ENCODE results near the gene THAP12. TPM values are rescaled to one million over a fixed set of nuclear protein-coding genes. Genes with fewer than 3 reads are reported as not detected.

The THAP12 gene
- total and polyA plus RNA-seq, 10 of the 15 experiments (the other 5 are each of a cell fraction or from before 2014, with no cell fraction given), result 12.6 to 45.6 (median 22.3) TPM

- TF ChIP-seq SIN3A (IDR thresholded peaks at IDR 0.05; ENCODE audit: low read depth, low read length), result no peak
- no peak for TF ChIP-seq PML (IDR thresholded peaks at IDR 0.05; ENCODE audit: low read length)
- peak; percentile 72; the same call in 1 of the 2 replicates for TF ChIP-seq DPF2 (IDR thresholded peaks at IDR 0.05)
- no peak for TF ChIP-seq KLF5 (IDR thresholded peaks at IDR 0.05; ENCODE audit: partially characterized antibody)
- no peak for TF ChIP-seq RBBP5 (conservative IDR thresholded peaks at IDR 0.05)
- no peak for TF ChIP-seq ZNF207 (IDR thresholded peaks at IDR 0.05; ENCODE audit: borderline replicate concordance)
- TF ChIP-seq, protein P1, sequence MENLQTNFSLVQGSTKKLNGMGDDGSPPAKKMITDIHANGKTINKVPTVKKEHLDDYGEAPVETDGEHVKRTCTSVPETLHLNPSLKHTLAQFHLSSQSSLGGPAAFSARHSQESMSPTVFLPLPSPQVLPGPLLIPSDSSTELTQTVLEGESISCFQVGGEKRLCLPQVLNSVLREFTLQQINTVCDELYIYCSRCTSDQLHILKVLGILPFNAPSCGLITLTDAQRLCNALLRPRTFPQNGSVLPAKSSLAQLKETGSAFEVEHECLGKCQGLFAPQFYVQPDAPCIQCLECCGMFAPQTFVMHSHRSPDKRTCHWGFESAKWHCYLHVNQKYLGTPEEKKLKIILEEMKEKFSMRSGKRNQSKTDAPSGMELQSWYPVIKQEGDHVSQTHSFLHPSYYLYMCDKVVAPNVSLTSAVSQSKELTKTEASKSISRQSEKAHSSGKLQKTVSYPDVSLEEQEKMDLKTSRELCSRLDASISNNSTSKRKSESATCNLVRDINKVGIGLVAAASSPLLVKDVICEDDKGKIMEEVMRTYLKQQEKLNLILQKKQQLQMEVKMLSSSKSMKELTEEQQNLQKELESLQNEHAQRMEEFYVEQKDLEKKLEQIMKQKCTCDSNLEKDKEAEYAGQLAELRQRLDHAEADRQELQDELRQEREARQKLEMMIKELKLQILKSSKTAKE (IDR thresholded peaks at IDR 0.05; ENCODE audit: low read depth, poor library complexity, severe bottlenecking), result peak; percentile 76
- TF ChIP-seq PKNOX1 (IDR thresholded peaks at IDR 0.05), result no peak
- TF ChIP-seq BHLHE40 (IDR thresholded peaks at IDR 0.05; ENCODE audit: borderline replicate concordance in 1 of 2, low read depth in 2 of 2, low read length in 1 of 2), result no peak; a peak in 1 of 4 replicates
- no peak for TF ChIP-seq HDGF (IDR thresholded peaks at IDR 0.05)
- TF ChIP-seq ATF7 (IDR thresholded peaks at IDR 0.05; ENCODE audit: low read depth), result no peak
- TF ChIP-seq SREBF1 (IDR thresholded peaks at IDR 0.05; ENCODE audit: low read length), result no peak
- TF ChIP-seq LARP7 (IDR thresholded peaks at IDR 0.05), result no peak
- no peak for TF ChIP-seq POLR2AphosphoS5 (IDR thresholded peaks at IDR 0.05; ENCODE audit: low read length)
- no peak for TF ChIP-seq HCFC1 (IDR thresholded peaks at IDR 0.05; ENCODE audit: low read length)
- TF ChIP-seq, protein P2, sequence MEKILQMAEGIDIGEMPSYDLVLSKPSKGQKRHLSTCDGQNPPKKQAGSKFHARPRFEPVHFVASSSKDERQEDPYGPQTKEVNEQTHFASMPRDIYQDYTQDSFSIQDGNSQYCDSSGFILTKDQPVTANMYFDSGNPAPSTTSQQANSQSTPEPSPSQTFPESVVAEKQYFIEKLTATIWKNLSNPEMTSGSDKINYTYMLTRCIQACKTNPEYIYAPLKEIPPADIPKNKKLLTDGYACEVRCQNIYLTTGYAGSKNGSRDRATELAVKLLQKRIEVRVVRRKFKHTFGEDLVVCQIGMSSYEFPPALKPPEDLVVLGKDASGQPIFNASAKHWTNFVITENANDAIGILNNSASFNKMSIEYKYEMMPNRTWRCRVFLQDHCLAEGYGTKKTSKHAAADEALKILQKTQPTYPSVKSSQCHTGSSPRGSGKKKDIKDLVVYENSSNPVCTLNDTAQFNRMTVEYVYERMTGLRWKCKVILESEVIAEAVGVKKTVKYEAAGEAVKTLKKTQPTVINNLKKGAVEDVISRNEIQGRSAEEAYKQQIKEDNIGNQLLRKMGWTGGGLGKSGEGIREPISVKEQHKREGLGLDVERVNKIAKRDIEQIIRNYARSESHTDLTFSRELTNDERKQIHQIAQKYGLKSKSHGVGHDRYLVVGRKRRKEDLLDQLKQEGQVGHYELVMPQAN (conservative IDR thresholded peaks at IDR 0.05), result no peak
- peak; percentile 65; the same call in 1 of the 2 replicates for TF ChIP-seq GABPA (IDR thresholded peaks at IDR 0.05; ENCODE audit: low read depth)
- TF ChIP-seq IRF4 (IDR thresholded peaks at IDR 0.05; ENCODE audit: low read depth, low read length), result peak; percentile 95
- TF ChIP-seq, protein P3, sequence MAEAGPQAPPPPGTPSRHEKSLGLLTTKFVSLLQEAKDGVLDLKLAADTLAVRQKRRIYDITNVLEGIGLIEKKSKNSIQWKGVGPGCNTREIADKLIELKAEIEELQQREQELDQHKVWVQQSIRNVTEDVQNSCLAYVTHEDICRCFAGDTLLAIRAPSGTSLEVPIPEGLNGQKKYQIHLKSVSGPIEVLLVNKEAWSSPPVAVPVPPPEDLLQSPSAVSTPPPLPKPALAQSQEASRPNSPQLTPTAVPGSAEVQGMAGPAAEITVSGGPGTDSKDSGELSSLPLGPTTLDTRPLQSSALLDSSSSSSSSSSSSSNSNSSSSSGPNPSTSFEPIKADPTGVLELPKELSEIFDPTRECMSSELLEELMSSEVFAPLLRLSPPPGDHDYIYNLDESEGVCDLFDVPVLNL (IDR thresholded peaks at IDR 0.05; ENCODE audit: low read depth, low read length), result no peak
- peak; percentile 69 for TF ChIP-seq TCF7 (IDR thresholded peaks at IDR 0.05; ENCODE audit: borderline replicate concordance)
- TF ChIP-seq PAX5 (IDR thresholded peaks at IDR 0.05; ENCODE audit: borderline replicate concordance, low read depth, low read length), result peak; percentile 52; the same call in 1 of the 2 replicates
- no peak for TF ChIP-seq PRDM15 (CRISPR knock-in tag; IDR thresholded peaks at IDR 0.05)
These were observed 4.0 kb downstream of the THAP12 start (continued) for GRCh38 chr11:76376746-76377558.

Measured in GM12878 (cell line).